Embryonic facial prominence (tissue), 1 donor: ENCODE results near the gene DSCAML1.

Source experiments
- DNase-seq: peaks from one replicate; pipeline ENCODE4 v3.0.0-alpha.2; 2016; ENCODE audit errors: extremely low spot score

DSCAML1 gene

GRCh38 chr11:117497206-117497951 lies 299.6 kb downstream of the DSCAML1 start:
- DNase-seq = no peak

- DNase-seq = no peak
These were observed 301.7 kb downstream of the DSCAML1 start for GRCh38 chr11:117495357-117495756.

GRCh38 chr11:117492578-117493251 lies 304.3 kb downstream of the DSCAML1 start:
- no peak for DNase-seq

GRCh38 chr11:117490911-117491310 lies 306.1 kb downstream of the DSCAML1 start:
- no peak for DNase-seq

GRCh38 chr11:117489999-117490679 lies 306.9 kb downstream of the DSCAML1 start:
- no peak for DNase-seq

- DNase-seq = no peak
These were observed 307.7 kb downstream of the DSCAML1 start for GRCh38 chr11:117488996-117489952.

GRCh38 chr11:117486059-117486458 lies 311.0 kb downstream of the DSCAML1 start:
- no peak for DNase-seq

- no peak for DNase-seq
These were observed 312.9 kb downstream of the DSCAML1 start for GRCh38 chr11:117484156-117484555.

GRCh38 chr11:117483372-117483771 lies 313.6 kb downstream of the DSCAML1 start:
- DNase-seq = no peak

GRCh38 chr11:117482881-117483280 lies 314.1 kb downstream of the DSCAML1 start:
- no peak for DNase-seq

GRCh38 chr11:117481885-117482284 lies 315.1 kb downstream of the DSCAML1 start:
- DNase-seq = no peak

- DNase-seq = no peak
These were observed 316.0 kb downstream of the DSCAML1 start for GRCh38 chr11:117481036-117481435.

GRCh38 chr11:117480221-117480620 lies 316.8 kb downstream of the DSCAML1 start:
- no peak for DNase-seq

- no peak for DNase-seq
These were observed 317.6 kb downstream of the DSCAML1 start for GRCh38 chr11:117479372-117479771.

GRCh38 chr11:117478926-117479325 lies 318.1 kb downstream of the DSCAML1 start:
- DNase-seq = no peak

- no peak for DNase-seq
These were observed 318.7 kb downstream of the DSCAML1 start for GRCh38 chr11:117478126-117478860.

GRCh38 chr11:117477721-117478120 lies 319.3 kb downstream of the DSCAML1 start:
- no peak for DNase-seq

- DNase-seq = no peak
These were observed 320.4 kb downstream of the DSCAML1 start for GRCh38 chr11:117476531-117477142.

GRCh38 chr11:117475716-117476530 lies 321.1 kb downstream of the DSCAML1 start:
- DNase-seq = no peak
